ENCODE data around the gene GATA2. TPM values are rescaled to one million over a fixed set of nuclear protein-coding genes. Genes with fewer than 3 reads are reported as not detected.

The GATA2 gene
- total and polyA plus RNA-seq, 4 donors: 0.99 to 5.2 (median 4.4) TPM

GRCh38 chr3:128503164-128503651, 10.2 kb upstream of the GATA2 start:
- Histone ChIP-seq H3K27ac (ENCODE audit: low read depth, low read length) (no peak overlapping the region), H3K9me3 (ENCODE audit: control insufficient read depth, insufficient read depth, low read length) (no peaks in the 10 kb centered on the region), H3K36me3 (ENCODE audit: control insufficient read depth, insufficient read depth, low read length) (no peaks in the 10 kb centered on the region), H3K4me1 (ENCODE audit: control insufficient read depth, insufficient read depth, low read length) (no peaks in the 10 kb centered on the region), H3K27me3 (ENCODE audit: control insufficient read depth, insufficient read depth, low read length) (peaks cover 28% of the 10 kb centered on the region), H3K4me3 (ENCODE audit: low read depth, low read length) (no peak overlapping the region)
- 90% methylated on average over 11 of the region's 12 CpGs for WGBS (ENCODE audit: insufficient coverage)
- DNase-seq (ENCODE audit: low read depth in 4 of 6, low spot score in 6 of 6): no peak

GRCh38 chr3:128502712-128503111, 9.7 kb upstream of the GATA2 start:
- no peak overlapping the region for H3K4me3 ChIP-seq (ENCODE audit: low read depth, low read length)
- WGBS (ENCODE audit: insufficient coverage): no CpG with 5 or more reads among the region's 5 CpGs
- H3K4me1 ChIP-seq (ENCODE audit: control insufficient read depth, insufficient read depth, low read length): peaks cover 3% of the 10 kb centered on the region
- no peak overlapping the region for H3K27ac ChIP-seq (ENCODE audit: low read depth, low read length)
- peaks cover 31% of the 10 kb centered on the region for H3K27me3 ChIP-seq (ENCODE audit: control insufficient read depth, insufficient read depth, low read length)
- H3K36me3 ChIP-seq (ENCODE audit: control insufficient read depth, insufficient read depth, low read length): no peaks in the 10 kb centered on the region
- no peaks in the 10 kb centered on the region for H3K9me3 ChIP-seq (ENCODE audit: control insufficient read depth, insufficient read depth, low read length)
- no peak for DNase-seq (ENCODE audit: low read depth in 4 of 6, low spot score in 6 of 6)

- H3K27me3 ChIP-seq (ENCODE audit: control insufficient read depth, insufficient read depth, low read length): peaks cover 43% of the 10 kb centered on the region
- peaks cover 15% of the 10 kb centered on the region for H3K4me1 ChIP-seq (ENCODE audit: control insufficient read depth, insufficient read depth, low read length)
- H3K9me3 ChIP-seq (ENCODE audit: control insufficient read depth, insufficient read depth, low read length): no peaks in the 10 kb centered on the region
- WGBS (ENCODE audit: insufficient coverage): no CpG with 5 or more reads among the region's 3 CpGs
- no peaks in the 10 kb centered on the region for H3K36me3 ChIP-seq (ENCODE audit: control insufficient read depth, insufficient read depth, low read length)
- no peak for DNase-seq (ENCODE audit: low read depth in 4 of 6, low spot score in 6 of 6)
- no peak overlapping the region for H3K4me3 ChIP-seq (ENCODE audit: low read depth, low read length)
- H3K27ac ChIP-seq (ENCODE audit: low read depth, low read length): no peak overlapping the region
Observed at GRCh38 chr3:128501431-128501830, 8.4 kb upstream of the GATA2 start.

DNA sequence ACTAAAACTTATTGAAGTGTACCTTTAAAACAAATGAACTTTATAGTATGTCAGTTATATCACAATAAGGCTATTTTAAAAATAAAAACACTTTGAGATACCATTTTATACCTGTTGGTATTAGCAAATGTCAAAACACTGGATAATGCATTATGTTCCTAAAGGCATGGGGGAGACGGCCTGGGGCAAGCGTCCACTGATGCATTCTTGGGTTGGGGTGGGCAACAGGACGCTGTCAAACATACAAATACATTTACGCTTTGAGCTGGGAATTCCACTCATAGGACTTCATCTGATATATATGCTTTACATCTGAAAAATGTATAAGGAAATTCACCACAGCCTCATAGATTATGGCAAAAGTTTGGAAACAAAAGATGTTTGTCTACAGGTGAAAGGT, 7.6 kb upstream of the GATA2 start:
- H3K4me3 ChIP-seq (ENCODE audit: low read depth, low read length): no peak overlapping the region
- peaks cover 52% of the 10 kb centered on the region for H3K27me3 ChIP-seq (ENCODE audit: control insufficient read depth, insufficient read depth, low read length)
- H3K4me1 ChIP-seq (ENCODE audit: control insufficient read depth, insufficient read depth, low read length): peaks cover 16% of the 10 kb centered on the region
- DNase-seq (ENCODE audit: low read depth in 4 of 6, low spot score in 6 of 6): no peak
- WGBS (ENCODE audit: insufficient coverage): no CpG with 5 or more reads among the region's 4 CpGs
- no peaks in the 10 kb centered on the region for H3K36me3 ChIP-seq (ENCODE audit: control insufficient read depth, insufficient read depth, low read length)
- no peak overlapping the region for H3K27ac ChIP-seq (ENCODE audit: low read depth, low read length)
- no peaks in the 10 kb centered on the region for H3K9me3 ChIP-seq (ENCODE audit: control insufficient read depth, insufficient read depth, low read length)

DNA sequence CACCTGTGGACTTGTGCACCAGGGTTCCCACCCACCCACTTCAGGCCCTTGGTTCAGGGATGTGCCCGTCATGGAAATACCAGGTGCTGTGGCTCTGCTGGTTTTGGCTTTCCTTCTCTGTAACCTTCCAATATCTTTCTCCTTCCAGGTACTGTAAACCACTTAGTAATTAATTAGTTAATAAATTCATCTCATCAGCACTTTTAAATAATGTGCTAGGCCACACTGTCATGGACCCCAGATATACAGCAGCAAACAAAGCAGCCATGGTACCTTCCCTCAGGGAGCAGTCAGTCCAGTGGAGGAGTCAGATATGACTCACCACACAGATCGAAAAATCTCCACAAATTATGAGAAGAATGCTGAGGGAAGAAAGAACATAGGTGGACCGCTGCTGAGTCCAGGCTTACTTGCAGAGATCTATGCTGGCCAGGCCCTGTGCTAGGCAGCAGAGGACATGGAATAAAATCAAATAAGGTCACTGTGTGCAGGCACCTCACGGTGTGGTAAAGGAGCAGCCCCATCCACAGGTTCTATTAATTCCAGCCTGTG, 6.8 kb upstream of the GATA2 start:
- H3K4me3 ChIP-seq (ENCODE audit: low read depth, low read length): no peak overlapping the region

DNA sequence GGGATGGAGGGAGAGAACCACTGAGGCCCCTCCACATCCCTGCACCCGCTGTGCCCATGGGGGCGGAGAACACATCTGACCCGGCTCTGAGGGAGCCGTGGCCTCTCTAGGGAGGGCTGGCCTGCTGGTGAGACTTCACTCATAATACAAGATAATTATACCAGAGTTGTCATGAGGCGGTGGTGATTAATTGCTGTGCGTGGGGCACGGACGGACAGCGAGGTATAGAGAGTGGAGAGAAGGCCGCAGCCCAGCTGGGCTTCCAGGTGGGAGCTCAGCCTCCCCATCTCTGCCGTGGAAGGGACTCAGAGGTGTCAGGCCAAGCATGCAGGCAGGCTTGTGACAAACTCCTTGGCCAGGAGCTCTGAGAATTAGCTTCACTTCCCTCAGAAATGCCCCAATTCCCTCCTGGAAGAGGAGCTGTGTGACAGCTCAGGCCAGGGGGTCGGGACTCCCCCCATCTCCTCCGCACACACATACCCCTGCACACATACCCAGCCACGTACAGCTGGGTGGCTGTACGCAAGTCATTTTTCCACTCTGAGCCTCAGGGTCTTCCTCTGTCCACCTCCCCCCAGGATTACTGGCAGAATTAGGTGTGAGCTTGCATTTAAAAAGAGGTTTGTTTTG, 6.0 kb upstream of the GATA2 start:
- H3K27ac ChIP-seq (ENCODE audit: low read depth, low read length): no peak overlapping the region
- no peak for DNase-seq (ENCODE audit: low read depth in 4 of 6, low spot score in 6 of 6)
- H3K4me3 ChIP-seq (ENCODE audit: low read depth, low read length): no peak overlapping the region
- no peaks in the 10 kb centered on the region for H3K9me3 ChIP-seq (ENCODE audit: control insufficient read depth, insufficient read depth, low read length)
- H3K4me1 ChIP-seq (ENCODE audit: control insufficient read depth, insufficient read depth, low read length): peaks cover 16% of the 10 kb centered on the region
- 60% methylated on average over 6 of the region's 15 CpGs for WGBS (ENCODE audit: insufficient coverage)
- H3K27me3 ChIP-seq (ENCODE audit: control insufficient read depth, insufficient read depth, low read length): peaks cover 66% of the 10 kb centered on the region
- H3K36me3 ChIP-seq (ENCODE audit: control insufficient read depth, insufficient read depth, low read length): no peaks in the 10 kb centered on the region

More for the DNA sequence above, 6.8 kb upstream of the GATA2 start:
- Histone ChIP-seq H3K27me3 (ENCODE audit: control insufficient read depth, insufficient read depth, low read length) (peaks cover 58% of the 10 kb centered on the region), H3K36me3 (ENCODE audit: control insufficient read depth, insufficient read depth, low read length) (no peaks in the 10 kb centered on the region), H3K4me1 (ENCODE audit: control insufficient read depth, insufficient read depth, low read length) (peaks cover 16% of the 10 kb centered on the region), H3K9me3 (ENCODE audit: control insufficient read depth, insufficient read depth, low read length) (no peaks in the 10 kb centered on the region), H3K27ac (ENCODE audit: low read depth, low read length) (no peak overlapping the region)
- 88% methylated on average over 1 of the region's 4 CpGs for WGBS (ENCODE audit: insufficient coverage)
- DNase-seq (ENCODE audit: low read depth in 4 of 6, low spot score in 6 of 6): no peak

GRCh38 chr3:128498127-128498626, 5.2 kb upstream of the GATA2 start:
- Histone ChIP-seq H3K36me3 (ENCODE audit: control insufficient read depth, insufficient read depth, low read length) (no peaks in the 10 kb centered on the region), H3K9me3 (ENCODE audit: control insufficient read depth, insufficient read depth, low read length) (no peaks in the 10 kb centered on the region), H3K4me3 (ENCODE audit: low read depth, low read length) (no peak overlapping the region), H3K4me1 (ENCODE audit: control insufficient read depth, insufficient read depth, low read length) (peaks cover 18% of the 10 kb centered on the region), H3K27ac (ENCODE audit: low read depth, low read length) (no peak overlapping the region), H3K27me3 (ENCODE audit: control insufficient read depth, insufficient read depth, low read length) (peaks cover 74% of the 10 kb centered on the region)
- no peak for DNase-seq (ENCODE audit: low read depth in 4 of 6, low spot score in 6 of 6)
- 36% methylated on average over 3 of the region's 5 CpGs for WGBS (ENCODE audit: insufficient coverage)

DNA sequence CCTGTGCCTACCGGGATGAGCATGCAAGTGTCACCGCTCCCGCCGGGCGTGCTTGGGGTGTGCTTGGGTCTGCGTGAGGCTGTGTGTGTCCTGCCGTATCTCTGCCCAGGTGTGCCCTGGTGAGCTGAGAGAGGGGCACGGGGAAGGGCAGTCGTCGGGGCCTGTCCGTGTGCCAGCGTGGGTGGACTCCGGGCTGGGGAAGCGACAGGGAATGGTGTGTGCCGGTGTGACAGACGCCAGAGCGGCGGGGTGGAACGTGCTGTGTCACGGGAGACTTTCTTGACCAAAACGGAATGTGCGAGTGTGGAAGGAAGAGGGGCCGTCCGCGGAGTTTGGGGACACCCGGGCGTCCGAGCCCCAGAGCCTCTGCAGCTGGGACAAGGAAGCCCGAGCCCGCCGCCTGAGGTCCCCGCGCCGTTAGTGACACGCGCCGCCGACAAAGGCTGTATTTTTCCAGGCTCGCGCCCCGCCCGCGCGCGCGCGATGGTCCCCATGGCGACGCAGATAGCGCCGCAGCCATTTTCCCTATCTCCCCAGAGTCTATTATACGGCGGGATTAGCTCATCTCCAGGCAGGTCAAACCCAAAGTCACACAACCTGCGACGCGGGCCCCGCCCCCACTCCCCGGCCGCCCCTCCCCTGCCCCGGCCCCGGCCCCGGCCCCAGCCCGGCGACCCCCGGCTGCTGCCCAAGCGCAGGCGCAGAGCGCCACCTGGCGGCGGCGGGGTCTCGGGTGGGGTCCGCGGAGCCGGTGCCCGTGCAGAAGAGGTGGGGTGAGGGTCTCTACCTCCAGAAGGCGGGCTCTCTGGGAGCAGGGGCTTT, 4.5 kb upstream of the GATA2 start:
- WGBS (ENCODE audit: insufficient coverage): under 1% methylated on average over 76 of the region's 77 CpGs
- peak in 3 of 6 donors; percentile 54 to 91 (median 91) for DNase-seq (ENCODE audit: low read depth in 4 of 6, low spot score in 6 of 6)
- Histone ChIP-seq H3K4me1 (ENCODE audit: control insufficient read depth, insufficient read depth, low read length) (peaks cover 23% of the 10 kb centered on the region), H3K9me3 (ENCODE audit: control insufficient read depth, insufficient read depth, low read length) (no peaks in the 10 kb centered on the region), H3K36me3 (ENCODE audit: control insufficient read depth, insufficient read depth, low read length) (no peaks in the 10 kb centered on the region), H3K4me3 (ENCODE audit: low read depth, low read length) (peak overlapping the region; percentile 54), H3K27me3 (ENCODE audit: control insufficient read depth, insufficient read depth, low read length) (peaks cover 75% of the 10 kb centered on the region), H3K27ac (ENCODE audit: low read depth, low read length) (no peak overlapping the region)

DNA sequence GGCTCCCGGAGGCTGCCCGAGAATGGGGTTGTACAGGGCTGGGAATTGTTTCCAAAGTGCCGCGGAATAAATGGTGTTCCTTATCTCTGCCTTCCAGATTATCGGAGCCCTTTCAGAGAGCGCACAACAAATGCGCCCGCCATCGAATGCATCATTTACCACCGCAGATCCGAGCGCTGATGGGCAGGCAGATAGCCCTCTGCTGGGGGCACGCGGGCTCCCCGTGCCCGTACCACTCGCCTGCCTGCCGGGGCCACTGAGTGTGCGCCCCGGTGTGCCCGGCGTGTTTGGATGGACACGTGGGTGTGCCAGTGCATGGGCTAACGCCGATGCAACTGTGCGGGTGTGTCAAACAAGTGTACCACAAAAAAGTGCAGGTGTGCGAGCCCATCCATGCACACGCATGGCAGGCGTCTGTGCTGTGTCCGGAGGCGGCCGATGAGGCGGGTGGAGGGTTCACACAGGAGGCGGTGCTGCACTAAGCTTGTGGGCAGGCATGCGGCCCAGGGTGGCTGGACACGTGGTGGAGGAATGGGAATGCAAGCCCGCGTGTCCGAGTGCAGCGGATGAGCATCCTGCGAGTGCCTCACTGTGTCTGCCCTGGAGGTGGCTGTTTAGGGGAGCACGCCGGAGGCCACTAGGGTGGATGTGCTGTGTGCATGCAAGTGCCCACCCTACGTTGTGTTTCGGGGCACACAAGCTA, 3.8 kb upstream of the GATA2 start:
- no peaks in the 10 kb centered on the region for H3K9me3 ChIP-seq (ENCODE audit: control insufficient read depth, insufficient read depth, low read length)
- no peaks in the 10 kb centered on the region for H3K36me3 ChIP-seq (ENCODE audit: control insufficient read depth, insufficient read depth, low read length)
- H3K27ac ChIP-seq (ENCODE audit: low read depth, low read length): no peak overlapping the region
- peak in 2 of 6 donors; percentile 43 to 56 for DNase-seq (ENCODE audit: low read depth in 4 of 6, low spot score in 6 of 6)
- peak overlapping the region; percentile 54 for H3K4me3 ChIP-seq (ENCODE audit: low read depth, low read length)
- WGBS (ENCODE audit: insufficient coverage): 6% methylated on average over 45 of the region's 45 CpGs
- H3K4me1 ChIP-seq (ENCODE audit: control insufficient read depth, insufficient read depth, low read length): peaks cover 31% of the 10 kb centered on the region
- H3K27me3 ChIP-seq (ENCODE audit: control insufficient read depth, insufficient read depth, low read length): peaks cover 82% of the 10 kb centered on the region

Measured in spinal cord (tissue), 10 donors.